OCI-LY1 (cell line): ENCODE data around the gene KAT5.

Source experiments
- H2AFZ ChIP-seq: fragments of 200-600 bp; sonication (generic), shearing (Covaris generic); 2 replicates; pipeline ENCODE4 v1.6.0; 2014; ENCODE audit warnings: antibody characterized with exemption, mild to moderate bottlenecking, low read length
- H3F3A ChIP-seq: fragments of 200-600 bp; sonication (generic), shearing (Covaris generic); 2 replicates; pipeline ENCODE4 v1.6.0; 2014; ENCODE audit warnings: mild to moderate bottlenecking, antibody characterized with exemption, low read length, moderate library complexity; ENCODE audit not compliant: insufficient read depth
- H3K27ac ChIP-seq: fragments of 200-600 bp; sonication (generic); 2 replicates; pipeline ENCODE4 v1.5.1; 2014; ENCODE audit warnings: low read length, mixed run types, mild to moderate bottlenecking, low read depth; ENCODE audit not compliant: poor library complexity, severe bottlenecking
- H3K27me3 ChIP-seq: fragments of 200-600 bp; sonication (generic); 2 replicates; pipeline ENCODE4 v1.6.0; 2014; ENCODE audit warnings: antibody characterized with exemption, mild to moderate bottlenecking, low read length, moderate library complexity; ENCODE audit not compliant: insufficient read depth
- H3K36me3 ChIP-seq: fragments of 200-600 bp; sonication (generic); 2 replicates; pipeline ENCODE4 v1.6.1; 2014; ENCODE audit warnings: mild to moderate bottlenecking, antibody characterized with exemption, low read length, moderate library complexity, mixed read lengths; ENCODE audit not compliant: insufficient read depth
- H3K4me1 ChIP-seq: fragments of 200-600 bp; sonication (generic); 2 replicates; pipeline ENCODE4 v1.5.1; 2014; ENCODE audit warnings: mild to moderate bottlenecking, low read length, moderate library complexity; ENCODE audit not compliant: insufficient read depth, severe bottlenecking
- H3K4me2 ChIP-seq: fragments of 200-600 bp; sonication (generic), shearing (Covaris generic); 2 replicates; pipeline ENCODE4 v1.6.1; 2014; ENCODE audit warnings: low read length
- H3K4me3 ChIP-seq: fragments of 200-600 bp; sonication (generic); 2 replicates; pipeline ENCODE4 v1.5.1; 2014; ENCODE audit warnings: low read length, low read depth, mild to moderate bottlenecking, mixed read lengths; ENCODE audit not compliant: poor library complexity, severe bottlenecking
- H3K79me2 ChIP-seq: fragments of 200-600 bp; shearing (Covaris generic); 2 replicates; pipeline ENCODE4 v1.6.1; 2016; ENCODE audit warnings: mixed run types, low read length, mixed read lengths; ENCODE audit not compliant: insufficient read depth
- H3K9ac ChIP-seq: fragments of 200-600 bp; sonication (generic), shearing (Covaris generic); 2 replicates; pipeline ENCODE4 v1.6.1; 2014; ENCODE audit warnings: mild to moderate bottlenecking, low read length, mixed read lengths
- H3K9me2 ChIP-seq: fragments of 200-600 bp; sonication (generic), shearing (Covaris generic); 2 replicates; pipeline ENCODE4 v1.6.1; 2014; ENCODE audit warnings: low read depth, mild to moderate bottlenecking, low read length, mixed read lengths
- H3K9me3 ChIP-seq: fragments of 200-600 bp; shearing (Covaris generic); 2 replicates; pipeline ENCODE4 v1.6.1; 2014; ENCODE audit warnings: low read length, mixed read lengths
- H4K20me1 ChIP-seq: fragments of 200-600 bp; sonication (generic), shearing (Covaris generic); 2 replicates; pipeline ENCODE4 v1.6.0; 2016; ENCODE audit warnings: mild to moderate bottlenecking, low read length; ENCODE audit not compliant: insufficient read depth
- EZH2 ChIP-seq: fragments of 200-600 bp; sonication (generic), shearing (Covaris generic); IDR thresholded peaks from 2 replicates; pipeline ENCODE4 v1.8.0; 2017; ENCODE audit warnings: borderline replicate concordance, mixed run types, mild to moderate bottlenecking, antibody characterized with exemption, low read length, moderate library complexity, mixed read lengths
- TF ChIP-seq, protein P1 (sequence below): fragments of 200-600 bp; sonication (generic), shearing (Covaris generic); IDR thresholded peaks from 2 replicates; pipeline ENCODE4 v1.5.1; 2017; ENCODE audit warnings: mild to moderate bottlenecking, antibody characterized with exemption, low read length, moderate library complexity, mixed read lengths

The KAT5 gene

DNA sequence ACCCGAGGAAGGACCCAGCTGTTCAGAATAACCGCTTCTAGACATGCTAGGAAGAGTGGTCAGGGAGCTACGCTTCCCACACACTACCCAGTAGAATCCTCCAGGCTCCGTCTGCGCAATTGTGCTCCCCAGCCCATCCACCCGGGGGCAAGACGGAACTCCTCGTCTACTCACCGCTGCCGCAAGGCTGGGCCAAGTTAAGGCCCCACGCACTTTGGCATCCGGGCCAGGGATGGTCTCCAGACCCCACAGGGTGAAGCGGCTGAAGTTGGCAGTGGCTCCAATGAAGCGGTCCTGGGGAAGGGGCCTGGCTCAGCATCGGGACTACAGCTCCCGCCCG lies 7.8 kb downstream of the KAT5 start:
- peak overlapping the region; percentile 95 for H3K4me2 ChIP-seq
- peaks cover 50% of the 10 kb centered on the region for H3K36me3 ChIP-seq
- H3K4me1 ChIP-seq, result peaks cover 22% of the 10 kb centered on the region
- peaks cover 11% of the 10 kb centered on the region; the same call in 1 of the 2 replicates for H3K79me2 ChIP-seq
- peak overlapping the region; percentile 0 for H3K27ac ChIP-seq
- no peaks in the 10 kb centered on the region for H4K20me1 ChIP-seq
- no peaks in the 10 kb centered on the region for H3K9me2 ChIP-seq
- TF ChIP-seq, protein P1, sequence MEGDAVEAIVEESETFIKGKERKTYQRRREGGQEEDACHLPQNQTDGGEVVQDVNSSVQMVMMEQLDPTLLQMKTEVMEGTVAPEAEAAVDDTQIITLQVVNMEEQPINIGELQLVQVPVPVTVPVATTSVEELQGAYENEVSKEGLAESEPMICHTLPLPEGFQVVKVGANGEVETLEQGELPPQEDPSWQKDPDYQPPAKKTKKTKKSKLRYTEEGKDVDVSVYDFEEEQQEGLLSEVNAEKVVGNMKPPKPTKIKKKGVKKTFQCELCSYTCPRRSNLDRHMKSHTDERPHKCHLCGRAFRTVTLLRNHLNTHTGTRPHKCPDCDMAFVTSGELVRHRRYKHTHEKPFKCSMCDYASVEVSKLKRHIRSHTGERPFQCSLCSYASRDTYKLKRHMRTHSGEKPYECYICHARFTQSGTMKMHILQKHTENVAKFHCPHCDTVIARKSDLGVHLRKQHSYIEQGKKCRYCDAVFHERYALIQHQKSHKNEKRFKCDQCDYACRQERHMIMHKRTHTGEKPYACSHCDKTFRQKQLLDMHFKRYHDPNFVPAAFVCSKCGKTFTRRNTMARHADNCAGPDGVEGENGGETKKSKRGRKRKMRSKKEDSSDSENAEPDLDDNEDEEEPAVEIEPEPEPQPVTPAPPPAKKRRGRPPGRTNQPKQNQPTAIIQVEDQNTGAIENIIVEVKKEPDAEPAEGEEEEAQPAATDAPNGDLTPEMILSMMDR, result no peak
- no peak for TF ChIP-seq EZH2
- peak overlapping the region; percentile 82 for H3K4me3 ChIP-seq
- H3K9me3 ChIP-seq, result no peaks in the 10 kb centered on the region
- no peaks in the 10 kb centered on the region for H3F3A ChIP-seq
- no peaks in the 10 kb centered on the region for H3K27me3 ChIP-seq
- H2AFZ ChIP-seq, result no peak overlapping the region
- peak overlapping the region; percentile 81 for H3K9ac ChIP-seq

DNA sequence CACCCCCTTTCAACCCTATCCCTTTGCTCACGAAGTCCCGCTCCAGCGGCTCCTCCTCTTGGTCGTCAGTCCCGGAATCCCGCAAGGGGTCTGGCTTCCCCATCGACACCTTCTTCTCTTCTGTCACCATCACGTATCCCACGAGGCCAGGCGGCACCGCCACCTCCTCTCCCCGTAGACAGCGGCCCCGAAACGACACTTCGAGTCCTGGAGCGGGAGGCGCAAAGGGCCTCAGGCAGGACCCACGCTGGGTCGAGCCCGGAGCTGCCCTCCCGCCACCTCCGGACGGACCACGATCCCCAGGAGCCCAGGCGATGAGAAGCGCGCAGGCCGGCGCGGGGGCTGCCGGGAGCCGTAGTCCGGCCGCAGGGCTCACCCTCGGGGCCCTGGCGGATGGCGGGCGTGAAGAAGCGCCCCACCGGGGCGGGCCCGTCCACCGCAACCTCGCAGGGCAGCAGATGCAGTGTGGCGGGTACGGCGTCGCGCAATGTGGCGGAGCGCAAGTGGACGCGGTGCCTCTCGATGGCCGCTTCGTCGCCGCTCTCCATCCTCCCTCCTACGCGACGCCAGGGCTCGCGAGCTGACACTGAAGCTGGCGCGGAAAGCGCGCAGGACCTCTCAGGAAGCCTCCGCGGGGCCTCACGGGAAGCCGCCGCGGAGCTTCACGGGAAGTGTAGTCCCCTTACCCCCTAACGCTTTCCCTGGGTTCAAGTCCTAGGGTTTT lies 8.3 kb downstream of the KAT5 start, which contains the start of gene RNASEH2C:
Gene RNASEH2C (minus strand): TSS at position 588 of the 724 bp plus-strand sequence. CDS start 40 bp downstream, at position 548.
- no peak for TF ChIP-seq EZH2
- TF ChIP-seq, protein P1, result no peak
- Histone ChIP-seq H3K9me3 (no peaks in the 10 kb centered on the region), H3K79me2 (peaks cover 11% of the 10 kb centered on the region; the same call in 1 of the 2 replicates), H2AFZ (no peak within 1 kb of the TSS), H3K4me1 (peaks cover 22% of the 10 kb centered on the region), H3F3A (no peaks in the 10 kb centered on the region), H3K9ac (peak within 1 kb of the TSS; percentile 81), H4K20me1 (no peaks in the 10 kb centered on the region), H3K4me2 (peak within 1 kb of the TSS; percentile 95), H3K9me2 (no peaks in the 10 kb centered on the region), H3K27ac (peak within 1 kb of the TSS; percentile 0), H3K36me3 (peaks cover 46% of the 10 kb centered on the region), H3K4me3 (peak within 1 kb of the TSS; percentile 82), H3K27me3 (no peaks in the 10 kb centered on the region)

DNA sequence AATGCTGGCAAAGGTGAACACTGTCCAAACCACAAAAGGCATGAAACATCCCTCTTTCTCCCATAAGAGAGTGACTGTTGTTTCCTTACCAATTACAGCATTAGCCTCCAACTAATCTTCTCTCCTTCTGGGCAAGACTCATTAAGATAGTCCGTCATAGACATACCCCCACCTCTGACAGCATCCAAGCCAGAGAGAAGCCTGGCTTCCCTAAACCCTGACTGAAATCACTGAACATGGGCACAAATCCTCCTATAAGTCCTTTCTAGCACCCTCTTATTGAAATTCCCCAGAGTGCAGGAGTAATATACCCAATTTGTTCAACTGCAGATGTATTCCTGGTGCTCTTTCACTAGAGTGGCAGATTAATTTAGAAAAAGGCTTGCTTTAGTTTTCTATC lies 10.2 kb downstream of the KAT5 start:
- no peak overlapping the region for H3K27ac ChIP-seq
- no peaks in the 10 kb centered on the region for H3K27me3 ChIP-seq
- H4K20me1 ChIP-seq, result no peaks in the 10 kb centered on the region
- no peak overlapping the region for H3K4me3 ChIP-seq
- peaks cover 11% of the 10 kb centered on the region; the same call in 1 of the 2 replicates for H3K79me2 ChIP-seq
- no peak overlapping the region for H3K4me2 ChIP-seq
- no peak overlapping the region for H2AFZ ChIP-seq
- TF ChIP-seq EZH2, result no peak
- TF ChIP-seq, protein P1, result no peak
- H3K9me3 ChIP-seq, result no peaks in the 10 kb centered on the region
- no peaks in the 10 kb centered on the region for H3F3A ChIP-seq
- no peaks in the 10 kb centered on the region for H3K9me2 ChIP-seq
- H3K36me3 ChIP-seq, result peaks cover 29% of the 10 kb centered on the region
- no peak overlapping the region for H3K9ac ChIP-seq
- peaks cover 22% of the 10 kb centered on the region for H3K4me1 ChIP-seq
